Measurements from ENCODE around the gene TBCD. TPM values are rescaled to one million over a fixed set of nuclear protein-coding genes. Genes with fewer than 3 reads are reported as not detected.
"Not testable (repeated sequence)": the region's sequence is repeated elsewhere in the genome, so short reads cannot be mapped to it uniquely, and the experiment has no call there.

Gene TBCD
- total RNA-seq, 4 donors from 2014 or later = 49.7 to 119 (median 71.5) TPM

GRCh38 chr17:82959990-82960418 lies 208.1 kb downstream of the TBCD start:
- Histone ChIP-seq H3K4me3 (no peak overlapping the region), H3K27me3 (no peaks in the 10 kb centered on the region), H3K36me3 (peaks cover 9% of the 10 kb centered on the region), H3K9me3 (no peaks in the 10 kb centered on the region), H3K27ac (no peak overlapping the region), H3K4me1 (peaks cover 11% of the 10 kb centered on the region)
- WGBS = 94% methylated on average over 10 of the region's 23 CpGs
- TF ChIP-seq EP300 (IDR thresholded peaks at IDR 0.05) (no peak), POLR2A (IDR thresholded peaks at IDR 0.05) (no peak), POLR2AphosphoS5 (IDR thresholded peaks at IDR 0.05) (no peak), CTCF (IDR thresholded peaks at IDR 0.05) (no peak)
- DNase-seq (ENCODE audit: low spot score in 2 of 2) = peak; percentile 63 to 77

- H3K36me3 ChIP-seq = peaks cover 9% of the 10 kb centered on the region
- no peaks in the 10 kb centered on the region for H3K27me3 ChIP-seq
- DNase-seq (ENCODE audit: low spot score in 2 of 2) = peak; percentile 61 to 79
- peaks cover 11% of the 10 kb centered on the region for H3K4me1 ChIP-seq
- TF ChIP-seq EP300 (IDR thresholded peaks at IDR 0.05) = no peak
- TF ChIP-seq POLR2AphosphoS5 (IDR thresholded peaks at IDR 0.05) = no peak
- no peak for TF ChIP-seq CTCF (IDR thresholded peaks at IDR 0.05)
- TF ChIP-seq POLR2A (IDR thresholded peaks at IDR 0.05) = no peak
- H3K4me3 ChIP-seq = no peak overlapping the region
- no peaks in the 10 kb centered on the region for H3K9me3 ChIP-seq
- WGBS = 95% methylated on average over 44 of the region's 67 CpGs
- no peak overlapping the region for H3K27ac ChIP-seq
These were observed 208.8 kb downstream of the TBCD start for GRCh38 chr17:82960419-82961271.

- Histone ChIP-seq H3K9me3 (no peaks in the 10 kb centered on the region), H3K4me1 (peaks cover 11% of the 10 kb centered on the region), H3K27ac (no peak overlapping the region), H3K4me3 (no peak overlapping the region), H3K27me3 (no peaks in the 10 kb centered on the region), H3K36me3 (peaks cover 6% of the 10 kb centered on the region)
- WGBS = 76% methylated on average over 13 of the region's 19 CpGs
- DNase-seq (ENCODE audit: low spot score in 2 of 2) = peak; percentile 55 to 65
- TF ChIP-seq EP300 (IDR thresholded peaks at IDR 0.05) = no peak
These were observed 209.7 kb downstream of the TBCD start for GRCh38 chr17:82961366-82962162.

- TF ChIP-seq EP300 (IDR thresholded peaks at IDR 0.05) (no peak), CTCF (IDR thresholded peaks at IDR 0.05) (no peak), POLR2A (IDR thresholded peaks at IDR 0.05) (no peak), POLR2AphosphoS5 (IDR thresholded peaks at IDR 0.05) (no peak)
- WGBS = 84% methylated on average over 21 of the region's 21 CpGs
- DNase-seq (ENCODE audit: low spot score in 2 of 2) = peak; percentile 18 to 31
- Histone ChIP-seq H3K27ac (no peak overlapping the region), H3K9me3 (no peaks in the 10 kb centered on the region), H3K4me1 (peaks cover 11% of the 10 kb centered on the region), H3K36me3 (peaks cover 6% of the 10 kb centered on the region), H3K27me3 (no peaks in the 10 kb centered on the region), H3K4me3 (no peak overlapping the region)
These were observed 210.4 kb downstream of the TBCD start for GRCh38 chr17:82962163-82962720.

GRCh38 chr17:82963104-82963950 lies 211.5 kb downstream of the TBCD start:
- no peak overlapping the region for H3K27ac ChIP-seq
- TF ChIP-seq POLR2A (IDR thresholded peaks at IDR 0.05) (no peak), CTCF (IDR thresholded peaks at IDR 0.05) (peak; percentile 72 to 79), POLR2AphosphoS5 (IDR thresholded peaks at IDR 0.05) (no peak), EP300 (IDR thresholded peaks at IDR 0.05) (no peak)
- no peaks in the 10 kb centered on the region for H3K9me3 ChIP-seq
- peak; percentile 89 to 93 for DNase-seq (ENCODE audit: low spot score in 2 of 2)
- H3K4me3 ChIP-seq = no peak overlapping the region
- H3K36me3 ChIP-seq = peaks cover 6% of the 10 kb centered on the region
- H3K27me3 ChIP-seq = no peaks in the 10 kb centered on the region
- H3K4me1 ChIP-seq = peaks cover 11% of the 10 kb centered on the region
- WGBS = 30% methylated on average over 13 of the region's 25 CpGs

- H3K36me3 ChIP-seq, H3K4me3 ChIP-seq, H3K27me3 ChIP-seq, H3K9me3 ChIP-seq, H3K27ac ChIP-seq: not testable (repeated sequence)
- peaks cover 11% of the 10 kb centered on the region for H3K4me1 ChIP-seq
- WGBS = 91% methylated on average over 19 of the region's 32 CpGs
- DNase-seq (ENCODE audit: low spot score in 2 of 2) = peak in 1 of 2 donors; percentile 52
These were observed 212.6 kb downstream of the TBCD start for GRCh38 chr17:82964451-82964850.
